Hippocampal formation (tissue), 2 donors: Measurements from ENCODE around the gene GINS1.
"Not testable (repeated sequence)": the region's sequence is repeated elsewhere in the genome, so short reads cannot be mapped to it uniquely, and the experiment has no call there.

Experiments used
- DNase-seq, 2 donors: peaks; one replicate each; lab custom pipeline; 2025; lab: John Stamatoyannopoulos, UW

The GINS1 gene

DNA sequence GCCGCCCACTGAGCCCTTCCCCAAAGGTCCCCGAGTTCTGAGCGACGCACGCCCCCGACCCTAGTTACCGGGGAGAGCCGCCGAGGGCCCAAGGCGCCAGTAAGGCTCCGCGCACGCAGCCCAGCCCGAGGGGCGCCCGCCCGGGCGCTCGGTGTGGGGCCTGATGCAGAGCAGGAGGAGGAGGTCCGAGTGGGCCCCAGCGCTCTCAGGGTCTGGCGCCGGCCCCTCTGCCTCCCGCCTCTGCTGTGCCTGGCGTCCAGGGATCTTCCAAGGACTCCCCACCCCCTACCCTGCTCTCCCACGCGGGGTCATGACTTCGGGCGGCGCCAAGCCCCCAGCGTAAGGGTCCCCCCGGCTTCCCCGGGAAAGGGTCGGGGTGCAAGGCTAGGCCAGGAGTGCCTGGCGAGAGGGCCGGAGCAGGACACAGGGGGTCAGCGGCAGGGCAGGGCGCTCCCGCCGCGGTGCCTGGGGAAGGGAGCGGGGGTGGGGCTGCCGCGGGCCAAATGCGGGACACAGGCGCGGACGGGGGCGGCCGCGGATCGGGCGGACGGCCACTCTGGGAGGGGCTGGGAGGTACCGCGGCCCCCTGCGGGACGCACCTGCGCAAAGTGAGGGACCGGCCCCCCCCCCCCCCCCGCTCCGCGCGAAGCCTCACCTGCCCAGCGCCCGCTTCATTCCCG is 17.5 kb upstream of the GINS1 start:
- DNase-seq = no peak

- peak; percentile 97 for DNase-seq
These were observed 16.6 kb upstream of the GINS1 start, which contains the start of gene ABHD12 for GRCh38 chr20:25390538-25391528. TSS of gene ABHD12 (minus strand) at chr20:25390835. CDS start at chr20:25390703, 132 bp downstream.

DNA sequence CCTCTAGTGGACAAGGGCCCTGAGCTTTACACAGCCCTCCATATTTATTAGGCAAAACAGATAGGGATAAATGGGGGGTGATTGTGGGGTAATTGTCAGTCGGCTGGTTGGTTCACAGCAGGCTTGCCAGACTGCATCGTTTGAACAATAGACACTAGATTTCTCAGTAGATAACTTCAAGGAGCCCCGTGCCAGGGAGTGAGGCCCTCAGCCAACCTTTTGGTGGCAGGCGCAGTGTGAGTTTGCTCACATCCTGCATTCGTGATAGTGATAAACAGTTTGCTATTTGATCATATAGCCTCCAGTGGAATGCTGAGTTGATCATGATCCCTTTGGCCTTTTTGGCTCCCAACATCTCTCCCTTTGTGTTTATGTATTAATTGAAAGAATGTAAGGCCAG is 13.2 kb upstream of the GINS1 start:
- DNase-seq = no peak

DNA sequence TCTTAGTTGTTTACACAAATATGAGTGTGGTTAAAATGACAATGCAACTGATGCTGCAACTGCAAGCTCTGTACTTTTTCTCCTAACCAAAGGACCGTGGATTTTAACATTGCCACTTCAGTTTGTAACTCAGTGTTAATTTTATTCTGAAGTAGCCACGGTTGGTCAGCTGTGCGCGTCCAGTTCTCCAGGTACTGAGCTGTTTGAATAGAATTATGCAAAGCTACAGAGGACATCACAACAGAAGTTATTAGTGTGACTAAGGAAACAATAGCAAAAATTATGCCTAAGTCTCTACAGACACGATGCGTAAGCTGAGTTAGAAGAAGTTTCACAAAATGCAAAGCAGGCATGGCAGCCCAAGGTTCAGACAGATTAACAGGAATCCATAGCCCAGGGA is 12.5 kb upstream of the GINS1 start:
- DNase-seq = no peak

- DNase-seq = no peak
These were observed 10.4 kb upstream of the GINS1 start for GRCh38 chr20:25397096-25397495.

DNA sequence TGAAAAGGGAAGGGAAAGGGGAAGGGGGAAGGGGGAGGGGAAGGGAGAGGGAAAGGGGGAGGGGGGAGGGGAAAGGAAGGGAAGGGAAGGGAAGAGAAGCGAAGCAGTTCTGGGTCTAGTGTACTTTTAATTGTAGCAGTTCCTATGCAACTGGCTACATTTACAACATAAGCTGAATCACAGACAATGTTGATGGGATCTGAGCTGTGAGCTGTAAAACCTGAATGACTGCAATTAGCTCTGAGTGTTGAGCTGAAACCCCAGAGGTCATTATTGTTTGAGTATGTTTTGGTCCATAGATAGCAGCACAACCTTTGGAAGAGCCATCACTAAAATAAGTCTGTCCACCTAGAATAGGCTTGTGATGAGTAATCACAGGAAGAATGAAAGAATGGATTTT is 9.7 kb upstream of the GINS1 start:
- no peak for DNase-seq

- DNase-seq = no peak
These were observed 9.0 kb upstream of the GINS1 start for GRCh38 chr20:25398376-25399036.

DNA sequence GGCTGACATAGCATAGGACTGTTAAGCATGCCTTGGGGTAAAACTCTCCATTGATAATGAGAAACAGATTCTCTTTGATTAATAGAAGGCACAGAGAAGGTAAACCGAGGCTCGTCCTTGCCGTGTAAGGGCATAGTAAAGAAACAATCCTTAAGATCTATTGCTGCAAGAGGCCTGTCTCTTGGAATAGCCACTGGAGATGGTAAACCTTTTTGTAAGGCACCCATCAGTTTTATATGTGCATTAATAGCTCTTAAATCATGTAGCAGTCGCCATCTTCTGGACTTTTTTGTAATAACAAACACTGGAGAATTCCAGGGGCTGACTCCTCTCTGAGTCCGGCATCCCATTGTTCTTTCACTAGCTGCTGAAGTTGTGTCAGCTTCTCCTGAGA is 8.4 kb upstream of the GINS1 start:
- peak in 1 of 2 donors; percentile 87 for DNase-seq

DNA sequence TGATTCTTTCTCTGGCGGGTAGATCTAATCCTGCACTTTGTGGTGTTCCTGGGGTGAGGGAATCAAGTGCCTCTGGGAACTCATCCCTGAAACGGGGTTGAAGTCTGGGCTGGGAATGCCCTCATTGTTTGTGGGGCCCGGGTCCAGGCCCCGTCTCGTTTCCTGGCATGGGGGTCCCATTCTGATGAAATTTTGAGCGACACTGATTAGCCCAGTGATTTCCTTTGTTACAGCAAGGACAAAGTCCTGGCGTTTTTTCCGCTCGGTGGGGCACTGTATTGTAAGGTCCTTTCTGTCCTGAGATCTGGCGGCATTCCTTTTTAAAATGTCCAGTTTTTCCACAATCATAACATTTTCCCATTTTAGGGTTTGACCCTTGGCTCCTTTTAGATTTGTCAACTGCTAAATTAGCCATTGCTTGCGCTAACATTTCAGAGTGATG is 7.2 kb upstream of the GINS1 start:
- not testable (repeated sequence) for DNase-seq

GRCh38 chr20:25402583-25402982 is 4.9 kb upstream of the GINS1 start:
- no peak for DNase-seq

DNA sequence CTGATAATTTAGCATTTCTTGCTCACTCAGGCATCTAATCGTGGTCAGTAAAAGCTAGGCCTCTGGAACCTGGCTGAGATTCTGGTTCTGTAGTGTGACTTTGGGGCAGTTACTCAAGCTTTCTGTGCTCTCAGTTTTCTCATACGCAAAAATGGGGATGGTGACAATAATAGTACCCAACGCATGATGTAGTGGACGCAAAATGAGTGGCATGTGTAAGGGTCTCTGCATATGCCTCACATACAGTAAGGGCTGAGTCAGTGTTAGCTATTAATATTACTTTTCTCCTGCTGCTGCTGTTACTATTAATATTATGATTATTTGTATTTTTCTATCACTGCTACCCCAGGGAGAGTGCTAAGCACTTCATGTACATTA is 686 bp downstream of the GINS1 start:
- DNase-seq = no peak

DNA sequence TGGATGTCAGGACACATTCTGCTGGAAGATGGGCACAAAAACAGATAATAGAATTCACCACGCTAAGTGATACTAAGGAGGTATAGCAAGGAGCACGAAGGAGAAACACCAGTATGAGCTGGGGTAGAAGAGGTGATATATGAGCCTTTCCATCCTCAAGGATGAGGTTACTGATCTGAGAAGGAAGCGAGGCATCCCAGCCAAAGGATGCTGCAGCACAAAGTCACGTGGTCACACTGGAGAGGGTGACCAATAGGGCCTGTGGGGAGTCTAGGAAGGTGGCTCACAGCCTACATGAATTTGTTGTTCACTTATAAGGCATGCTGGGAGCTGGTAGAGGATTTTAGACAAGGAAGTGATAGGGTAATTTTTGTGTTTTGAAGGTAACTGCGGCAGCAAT is 1.4 kb downstream of the GINS1 start:
- DNase-seq = no peak

- DNase-seq = no peak
These were observed 11.3 kb downstream of the GINS1 start for GRCh38 chr20:25418776-25419175.

GRCh38 chr20:25421102-25421501 is 13.6 kb downstream of the GINS1 start:
- DNase-seq = no peak

DNA sequence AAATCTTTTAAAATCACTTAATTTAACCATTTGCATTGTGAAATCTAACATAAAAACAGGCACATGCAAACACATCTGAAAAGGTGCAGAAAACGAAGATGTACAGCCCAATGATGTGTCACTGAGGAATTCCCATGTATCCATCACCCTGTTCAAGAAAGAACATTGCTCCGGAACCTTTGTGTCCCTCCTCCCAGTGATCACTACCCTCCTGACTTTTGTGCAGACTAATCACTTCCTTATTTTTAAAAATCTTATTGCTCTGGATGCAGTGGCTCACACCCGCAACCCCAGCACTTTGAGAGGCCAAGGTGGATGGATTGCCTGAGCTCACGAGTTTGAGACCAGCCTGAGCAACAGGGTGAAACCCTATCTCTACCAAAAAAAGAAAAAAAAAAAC is 14.6 kb downstream of the GINS1 start:
- no peak for DNase-seq

DNA sequence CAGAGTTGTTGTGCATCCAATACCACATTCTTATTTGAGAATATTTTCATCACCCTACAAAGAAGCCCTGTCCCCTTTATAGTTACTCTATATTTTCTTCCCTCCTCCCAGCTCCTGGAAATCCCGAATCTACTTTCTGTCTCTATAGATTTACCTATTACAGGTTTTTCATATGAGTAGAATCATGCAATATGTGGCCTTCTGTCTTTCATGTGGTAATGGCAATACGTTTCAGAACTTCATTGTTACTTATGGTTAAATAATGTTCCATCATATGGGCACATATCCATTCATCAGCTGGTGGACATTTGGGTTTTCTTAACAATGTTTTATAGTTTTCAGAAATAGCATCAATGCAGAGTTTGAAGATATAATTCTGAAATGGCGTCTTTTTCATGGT is 17.1 kb downstream of the GINS1 start:
- no peak for DNase-seq

GRCh38 chr20:25437153-25437581 is 29.7 kb downstream of the GINS1 start:
- DNase-seq = no peak

GRCh38 chr20:25439328-25439727 is 31.9 kb downstream of the GINS1 start:
- no peak for DNase-seq

DNA sequence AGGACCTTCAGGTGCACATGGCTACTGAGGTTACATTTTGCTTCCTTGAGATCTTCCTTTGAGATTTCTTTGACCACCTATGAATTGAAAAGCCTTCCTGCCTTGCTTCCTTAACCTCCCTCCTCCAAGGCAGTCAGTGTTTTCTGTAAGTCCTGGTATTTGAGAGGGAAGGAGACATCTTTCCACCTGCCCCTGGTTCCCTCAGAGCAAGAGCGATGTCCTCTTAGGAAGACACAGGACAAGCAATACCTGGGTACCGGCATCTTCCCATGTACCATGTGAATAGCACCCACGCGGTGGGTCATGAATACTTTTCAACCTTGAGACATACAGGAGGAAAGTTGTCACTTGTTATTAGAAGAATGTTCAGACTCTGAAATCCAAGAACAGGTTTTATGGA is 37.1 kb downstream of the GINS1 start:
- DNase-seq = no peak

DNA sequence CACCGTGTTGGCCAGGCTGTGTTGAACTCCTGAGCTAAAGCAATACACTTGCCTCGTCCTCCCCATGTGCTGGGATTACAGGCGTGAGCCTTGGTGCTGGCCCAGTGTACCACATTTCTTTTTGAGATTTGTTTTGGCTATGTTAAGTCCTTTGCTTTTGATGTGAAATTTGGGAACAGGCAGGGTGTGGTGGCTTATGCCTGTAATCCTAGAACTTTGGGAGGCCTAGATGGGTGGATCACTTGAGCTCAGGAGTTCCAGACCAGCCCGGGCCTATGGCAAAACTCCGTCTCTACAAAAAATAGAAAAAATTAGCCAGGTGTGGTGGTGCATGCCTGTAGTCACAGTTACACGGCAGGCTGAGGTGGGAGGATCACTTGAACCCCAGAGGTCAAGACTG is 40.2 kb downstream of the GINS1 start:
- no peak for DNase-seq

DNA sequence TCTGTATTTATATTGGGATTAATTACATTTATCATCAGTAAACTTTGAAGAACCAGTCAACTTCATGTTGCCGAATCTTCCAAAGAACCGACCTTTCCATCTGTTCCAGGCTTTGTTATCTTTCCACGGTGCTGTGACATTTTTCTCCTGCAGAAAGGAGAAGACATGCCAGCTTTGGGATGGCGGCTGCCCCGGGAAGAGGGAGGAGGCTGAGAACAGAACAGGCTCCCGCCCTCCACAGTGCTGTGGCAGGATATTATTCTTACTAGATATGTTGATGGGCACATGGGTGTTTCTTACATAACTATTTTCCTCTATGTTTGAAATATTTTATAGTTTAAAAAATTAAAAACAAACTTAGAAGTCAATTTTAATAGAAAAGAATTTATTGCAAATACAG is 44.9 kb downstream of the GINS1 start:
- no peak for DNase-seq

DNA sequence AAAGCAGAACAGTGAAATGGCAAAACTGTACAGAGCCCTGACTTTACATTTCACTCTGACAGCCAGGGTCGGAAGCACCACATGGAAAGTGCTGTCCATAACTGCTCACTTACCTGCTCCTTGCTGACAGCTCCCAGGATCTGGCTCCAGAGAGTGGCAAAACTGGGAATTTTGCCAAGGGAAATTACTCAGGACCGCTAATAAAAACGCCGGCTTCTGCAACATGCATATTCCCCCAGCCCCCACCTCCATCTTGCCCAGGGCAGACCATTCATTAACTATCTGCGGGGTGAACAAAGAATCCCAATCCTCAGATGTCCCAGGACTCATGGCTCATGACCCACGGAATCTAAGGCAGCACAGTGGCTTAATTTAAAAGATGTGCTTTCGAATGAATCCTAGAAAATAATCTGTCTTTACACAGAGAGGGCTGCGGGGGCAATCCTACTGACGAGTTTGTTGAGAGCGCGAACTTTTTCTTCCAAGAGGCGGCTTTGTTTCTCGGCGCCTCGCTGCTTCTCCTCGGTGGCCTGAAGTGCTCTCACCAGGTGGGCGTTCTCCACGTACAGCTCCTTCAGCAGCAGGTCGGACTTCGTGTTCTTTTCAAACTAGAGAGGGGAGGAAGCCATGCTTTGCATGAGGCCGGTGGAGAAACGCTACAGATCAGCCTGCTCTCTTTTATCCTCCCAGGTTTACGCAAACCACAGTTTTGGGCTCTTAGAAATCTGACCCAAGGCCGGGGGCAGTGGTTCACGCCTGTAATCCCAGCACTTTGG is 45.8 kb downstream of the GINS1 start:
- DNase-seq = no peak
